ENCODE data around the gene ATL1.

The ATL1 gene

GRCh38 chr14:50529288-50530179 is 30.4 kb upstream of the ATL1 start:
- Histone ChIP-seq H3K4me3 (ENCODE audit: low read length) (peak overlapping the region; percentile 71; the same call in 1 of the 2 replicates), H3K27ac (ENCODE audit: low read depth, low read length) (no peak overlapping the region), H3K9ac (ENCODE audit: low read depth, low read length) (no peak overlapping the region), H3K9me3 (ENCODE audit: insufficient read depth, low read depth, low read length) (no peaks in the 10 kb centered on the region), H3K4me1 (ENCODE audit: insufficient read depth, low read length) (peaks cover 24% of the 10 kb centered on the region), H3K36me3 (ENCODE audit: insufficient read depth, low read length) (peaks cover 3% of the 10 kb centered on the region), H3K27me3 (ENCODE audit: insufficient read depth, low read length) (peaks cover 12% of the 10 kb centered on the region; the same call in 1 of the 2 replicates)
- WGBS, result 86% methylated on average over 5 of the region's 6 CpGs

GRCh38 chr14:50530358-50530757 is 29.6 kb upstream of the ATL1 start:
- WGBS, result no CpG with 5 or more reads among the region's 1 CpG
- no peak overlapping the region for H3K27ac ChIP-seq (ENCODE audit: low read depth, low read length)
- H3K27me3 ChIP-seq (ENCODE audit: insufficient read depth, low read length), result peaks cover 12% of the 10 kb centered on the region; the same call in 1 of the 2 replicates
- 0 out of 2 replicates have a peak overlapping the region, but pooled peaks have one; percentile 88 for H3K9ac ChIP-seq (ENCODE audit: low read depth, low read length)
- peak overlapping the region; percentile 71 for H3K4me3 ChIP-seq (ENCODE audit: low read length)
- peaks cover 24% of the 10 kb centered on the region for H3K4me1 ChIP-seq (ENCODE audit: insufficient read depth, low read length)
- H3K36me3 ChIP-seq (ENCODE audit: insufficient read depth, low read length), result peaks cover 3% of the 10 kb centered on the region
- H3K9me3 ChIP-seq (ENCODE audit: insufficient read depth, low read depth, low read length), result no peaks in the 10 kb centered on the region

GRCh38 chr14:50530794-50531365 is 29.1 kb upstream of the ATL1 start:
- WGBS, result 64% methylated on average over 4 of the region's 8 CpGs
- peak overlapping the region; percentile 71 for H3K4me3 ChIP-seq (ENCODE audit: low read length)

GRCh38 chr14:50531595-50532501 is 28.1 kb upstream of the ATL1 start:
- Histone ChIP-seq H3K36me3 (ENCODE audit: insufficient read depth, low read length) (no peaks in the 10 kb centered on the region; the same call in 1 of the 2 replicates), H3K9ac (ENCODE audit: low read depth, low read length) (peak overlapping the region; percentile 88), H3K27ac (ENCODE audit: low read depth, low read length) (peak overlapping the region; percentile 87), H3K9me3 (ENCODE audit: insufficient read depth, low read depth, low read length) (no peaks in the 10 kb centered on the region; the same call in 1 of the 2 replicates), H3K27me3 (ENCODE audit: insufficient read depth, low read length) (peaks cover 12% of the 10 kb centered on the region; the same call in 1 of the 2 replicates), H3K4me1 (ENCODE audit: insufficient read depth, low read length) (peaks cover 24% of the 10 kb centered on the region), H3K4me3 (ENCODE audit: low read length) (peak overlapping the region; percentile 71)
- under 1% methylated on average over 82 of the region's 82 CpGs for WGBS

More at GRCh38 chr14:50530794-50531365, 29.1 kb upstream of the ATL1 start:
- Histone ChIP-seq H3K9ac (ENCODE audit: low read depth, low read length) (peak overlapping the region; percentile 88; the same call in 1 of the 2 replicates), H3K27ac (ENCODE audit: low read depth, low read length) (no peak overlapping the region), H3K9me3 (ENCODE audit: insufficient read depth, low read depth, low read length) (no peaks in the 10 kb centered on the region), H3K36me3 (ENCODE audit: insufficient read depth, low read length) (peaks cover 3% of the 10 kb centered on the region), H3K4me1 (ENCODE audit: insufficient read depth, low read length) (peaks cover 24% of the 10 kb centered on the region), H3K27me3 (ENCODE audit: insufficient read depth, low read length) (peaks cover 12% of the 10 kb centered on the region; the same call in 1 of the 2 replicates)

GRCh38 chr14:50532502-50533240 is 27.3 kb upstream of the ATL1 start, which contains the start of gene MAP4K5:
Gene MAP4K5 (minus strand): TSS chr14:50532569. CDS start chr14:50532049, 520 bp downstream.
- peak within 1 kb of the TSS; percentile 71 for H3K4me3 ChIP-seq (ENCODE audit: low read length)
- H3K9ac ChIP-seq (ENCODE audit: low read depth, low read length), result peak within 1 kb of the TSS; percentile 88
- H3K4me1 ChIP-seq (ENCODE audit: insufficient read depth, low read length), result peaks cover 24% of the 10 kb centered on the region
- WGBS, result under 1% methylated on average over 60 of the region's 60 CpGs
- H3K27me3 ChIP-seq (ENCODE audit: insufficient read depth, low read length), result peaks cover 12% of the 10 kb centered on the region; the same call in 1 of the 2 replicates
- no peaks in the 10 kb centered on the region; the same call in 1 of the 2 replicates for H3K36me3 ChIP-seq (ENCODE audit: insufficient read depth, low read length)
- peak within 1 kb of the TSS; percentile 87 for H3K27ac ChIP-seq (ENCODE audit: low read depth, low read length)
- H3K9me3 ChIP-seq (ENCODE audit: insufficient read depth, low read depth, low read length), result peaks cover 2% of the 10 kb centered on the region; the same call in 1 of the 2 replicates

- H3K9me3 ChIP-seq (ENCODE audit: insufficient read depth, low read depth, low read length), result peaks cover 5% of the 10 kb centered on the region; the same call in 1 of the 2 replicates
- peaks cover 24% of the 10 kb centered on the region for H3K4me1 ChIP-seq (ENCODE audit: insufficient read depth, low read length)
- WGBS, result 64% methylated on average over 5 of the region's 5 CpGs
- peak overlapping the region; percentile 88 for H3K9ac ChIP-seq (ENCODE audit: low read depth, low read length)
- no peak overlapping the region for H3K27ac ChIP-seq (ENCODE audit: low read depth, low read length)
- H3K27me3 ChIP-seq (ENCODE audit: insufficient read depth, low read length), result peaks cover 12% of the 10 kb centered on the region; the same call in 1 of the 2 replicates
- no peaks in the 10 kb centered on the region; the same call in 1 of the 2 replicates for H3K36me3 ChIP-seq (ENCODE audit: insufficient read depth, low read length)
- H3K4me3 ChIP-seq (ENCODE audit: low read length), result peak overlapping the region; percentile 71
Observed at GRCh38 chr14:50533241-50533705, 26.7 kb upstream of the ATL1 start.

- Histone ChIP-seq H3K27ac (ENCODE audit: low read depth, low read length) (no peak overlapping the region), H3K4me1 (ENCODE audit: insufficient read depth, low read length) (peaks cover 24% of the 10 kb centered on the region), H3K36me3 (ENCODE audit: insufficient read depth, low read length) (no peaks in the 10 kb centered on the region; the same call in 1 of the 2 replicates), H3K27me3 (ENCODE audit: insufficient read depth, low read length) (peaks cover 12% of the 10 kb centered on the region; the same call in 1 of the 2 replicates), H3K4me3 (ENCODE audit: low read length) (no peak overlapping the region), H3K9me3 (ENCODE audit: insufficient read depth, low read depth, low read length) (peaks cover 5% of the 10 kb centered on the region; the same call in 1 of the 2 replicates), H3K9ac (ENCODE audit: low read depth, low read length) (no peak overlapping the region)
- WGBS, result 72% methylated on average over 2 of the region's 3 CpGs
Observed at GRCh38 chr14:50533806-50534205, 26.1 kb upstream of the ATL1 start.

GRCh38 chr14:50534416-50534815 is 25.5 kb upstream of the ATL1 start:
- no peak overlapping the region for H3K27ac ChIP-seq (ENCODE audit: low read depth, low read length)
- peaks cover 5% of the 10 kb centered on the region; the same call in 1 of the 2 replicates for H3K9me3 ChIP-seq (ENCODE audit: insufficient read depth, low read depth, low read length)
- H3K4me3 ChIP-seq (ENCODE audit: low read length), result no peak overlapping the region
- no peaks in the 10 kb centered on the region for H3K36me3 ChIP-seq (ENCODE audit: insufficient read depth, low read length)
- 99% methylated on average over 2 of the region's 3 CpGs for WGBS
- H3K9ac ChIP-seq (ENCODE audit: low read depth, low read length), result no peak overlapping the region
- peaks cover 12% of the 10 kb centered on the region; the same call in 1 of the 2 replicates for H3K27me3 ChIP-seq (ENCODE audit: insufficient read depth, low read length)
- peaks cover 21% of the 10 kb centered on the region for H3K4me1 ChIP-seq (ENCODE audit: insufficient read depth, low read length)

- peaks cover 5% of the 10 kb centered on the region; the same call in 1 of the 2 replicates for H3K9me3 ChIP-seq (ENCODE audit: insufficient read depth, low read depth, low read length)
- no peaks in the 10 kb centered on the region for H3K36me3 ChIP-seq (ENCODE audit: insufficient read depth, low read length)
- no peak overlapping the region for H3K9ac ChIP-seq (ENCODE audit: low read depth, low read length)
- H3K27me3 ChIP-seq (ENCODE audit: insufficient read depth, low read length), result peaks cover 12% of the 10 kb centered on the region; the same call in 1 of the 2 replicates
- WGBS, result 100% methylated on average over 1 of the region's 1 CpG
- H3K4me3 ChIP-seq (ENCODE audit: low read length), result no peak overlapping the region
- no peak overlapping the region for H3K27ac ChIP-seq (ENCODE audit: low read depth, low read length)
- peaks cover 15% of the 10 kb centered on the region for H3K4me1 ChIP-seq (ENCODE audit: insufficient read depth, low read length)
Observed at GRCh38 chr14:50534997-50535396, 24.9 kb upstream of the ATL1 start.

Measured in HUES64 (cell line).